Tibial nerve (tissue), 4 donors: Measurements from ENCODE around the gene CHST14.

ENCODE experiments used
- EP300 ChIP-seq, 2 donors: sonication (generic); formaldehyde crosslinking; IDR thresholded peaks; one replicate each; pipeline ENCODE4 v1.6.1; 2017; ENCODE audit warnings: antibody characterized with exemption in 2 of 2, mild to moderate bottlenecking in 1 of 2
- POLR2A ChIP-seq, 2 donors: fragments of 450-650 bp; IDR thresholded peaks; one replicate each; pipeline ENCODE4 v1.6.1; 2017; ENCODE audit warnings: antibody characterized with exemption in 2 of 2, mild to moderate bottlenecking in 2 of 2, moderate library complexity in 2 of 2
- TF ChIP-seq, protein P1 (sequence below), 5 experiments: fragments of 200-600 bp in 3 of 5; fragments of 450-650 bp in 2 of 5; sonication (generic) in 3 of 5; IDR thresholded peaks; one replicate each; pipeline ENCODE4 v1.5.1; 2016 to 2019; ENCODE audit warnings: antibody characterized with exemption in 5 of 5, mild to moderate bottlenecking in 3 of 5, moderate library complexity in 2 of 5

DNA sequence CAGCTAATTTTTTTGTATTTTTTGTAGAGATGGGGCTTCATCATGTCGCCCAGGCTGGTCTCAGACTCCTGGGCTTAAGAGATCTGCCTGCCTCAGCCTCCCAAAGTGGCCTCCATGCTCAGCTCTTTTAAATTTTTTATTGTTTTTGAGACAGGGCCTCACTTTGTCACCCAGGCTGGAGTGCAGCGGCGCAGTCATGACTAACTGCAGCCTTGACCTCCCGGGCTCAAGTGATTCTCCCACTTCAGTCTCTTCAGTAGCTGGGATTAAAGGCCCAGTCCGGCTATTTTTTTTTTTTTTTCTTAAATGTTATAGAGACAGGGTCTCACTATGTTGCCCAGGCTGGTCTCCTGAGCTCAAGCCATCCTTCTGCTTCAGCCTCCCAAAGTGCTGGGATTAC is 45.1 kb upstream of the CHST14 start:
- TF ChIP-seq EP300 (IDR thresholded peaks at IDR 0.05) (no peak), POLR2A (IDR thresholded peaks at IDR 0.05) (no peak)
- TF ChIP-seq, protein P1, sequence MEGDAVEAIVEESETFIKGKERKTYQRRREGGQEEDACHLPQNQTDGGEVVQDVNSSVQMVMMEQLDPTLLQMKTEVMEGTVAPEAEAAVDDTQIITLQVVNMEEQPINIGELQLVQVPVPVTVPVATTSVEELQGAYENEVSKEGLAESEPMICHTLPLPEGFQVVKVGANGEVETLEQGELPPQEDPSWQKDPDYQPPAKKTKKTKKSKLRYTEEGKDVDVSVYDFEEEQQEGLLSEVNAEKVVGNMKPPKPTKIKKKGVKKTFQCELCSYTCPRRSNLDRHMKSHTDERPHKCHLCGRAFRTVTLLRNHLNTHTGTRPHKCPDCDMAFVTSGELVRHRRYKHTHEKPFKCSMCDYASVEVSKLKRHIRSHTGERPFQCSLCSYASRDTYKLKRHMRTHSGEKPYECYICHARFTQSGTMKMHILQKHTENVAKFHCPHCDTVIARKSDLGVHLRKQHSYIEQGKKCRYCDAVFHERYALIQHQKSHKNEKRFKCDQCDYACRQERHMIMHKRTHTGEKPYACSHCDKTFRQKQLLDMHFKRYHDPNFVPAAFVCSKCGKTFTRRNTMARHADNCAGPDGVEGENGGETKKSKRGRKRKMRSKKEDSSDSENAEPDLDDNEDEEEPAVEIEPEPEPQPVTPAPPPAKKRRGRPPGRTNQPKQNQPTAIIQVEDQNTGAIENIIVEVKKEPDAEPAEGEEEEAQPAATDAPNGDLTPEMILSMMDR (IDR thresholded peaks at IDR 0.05), result no peak
